RPMI7951 (cell line): ENCODE data around the gene ASXL1. TPM values are rescaled to one million over a fixed set of nuclear protein-coding genes. Genes with fewer than 3 reads are reported as not detected.
A peak's percentile ranks its signal among the peaks of the same experiment; 100 is the strongest.

Experiments used
- DNase-seq: peaks from one replicate; pipeline ENCODE4 v3.0.0-alpha.2; 2012; ENCODE audit warnings: low read depth
- total RNA-seq: library from RNA; depleted of rRNA; stranded (reverse); fragments of >200 nt; shearing (Covaris generic); gene quantifications from 2 replicates; pipeline ENCODE4 v1.2.3, GENCODE V29; 2014; rRNA removed

The ASXL1 gene
- total RNA-seq, 1 experiment from 2014 or later = 29.9 TPM

DNA sequence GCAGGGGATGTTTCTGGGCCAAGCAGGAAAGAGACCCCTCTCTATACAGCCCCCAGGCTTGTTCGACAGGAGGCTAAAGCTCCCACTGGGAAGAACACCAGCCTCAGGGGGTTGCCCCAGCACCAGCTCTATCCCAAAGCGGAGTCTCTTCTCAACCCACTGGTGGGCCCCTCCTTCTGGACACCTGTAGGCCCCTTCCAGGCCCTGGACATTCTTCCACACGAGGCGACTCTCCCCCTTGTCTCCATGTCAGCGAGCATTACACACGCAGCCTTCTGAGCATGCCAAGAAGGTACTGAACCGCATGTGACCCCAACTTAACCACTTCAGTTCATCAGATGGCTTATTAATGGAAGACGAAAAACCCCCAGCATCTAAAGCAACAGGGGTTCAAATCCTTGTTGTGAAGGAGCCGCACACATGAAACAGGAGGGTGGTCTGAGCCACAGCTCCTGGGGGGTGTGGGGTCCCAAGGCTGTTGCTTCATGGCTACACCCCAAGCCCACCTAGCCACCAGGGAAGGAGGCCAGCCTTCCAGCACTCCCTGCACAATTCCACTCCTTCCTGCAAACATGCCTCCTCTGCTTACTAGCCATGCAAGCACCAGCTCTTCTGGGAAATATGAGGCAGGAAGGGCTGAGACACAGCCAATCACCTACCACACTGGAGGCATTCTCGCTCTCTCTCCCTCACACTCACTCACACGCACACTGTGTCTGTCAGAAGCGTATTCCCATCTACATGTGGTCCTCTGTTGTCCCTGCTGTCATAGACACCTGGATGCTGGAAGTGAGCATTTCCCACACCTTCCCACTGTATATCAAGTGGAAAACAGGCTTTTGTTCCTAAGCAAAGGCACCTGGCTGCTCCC, 122.5 kb downstream of the ASXL1 start:
- no peak for DNase-seq

DNA sequence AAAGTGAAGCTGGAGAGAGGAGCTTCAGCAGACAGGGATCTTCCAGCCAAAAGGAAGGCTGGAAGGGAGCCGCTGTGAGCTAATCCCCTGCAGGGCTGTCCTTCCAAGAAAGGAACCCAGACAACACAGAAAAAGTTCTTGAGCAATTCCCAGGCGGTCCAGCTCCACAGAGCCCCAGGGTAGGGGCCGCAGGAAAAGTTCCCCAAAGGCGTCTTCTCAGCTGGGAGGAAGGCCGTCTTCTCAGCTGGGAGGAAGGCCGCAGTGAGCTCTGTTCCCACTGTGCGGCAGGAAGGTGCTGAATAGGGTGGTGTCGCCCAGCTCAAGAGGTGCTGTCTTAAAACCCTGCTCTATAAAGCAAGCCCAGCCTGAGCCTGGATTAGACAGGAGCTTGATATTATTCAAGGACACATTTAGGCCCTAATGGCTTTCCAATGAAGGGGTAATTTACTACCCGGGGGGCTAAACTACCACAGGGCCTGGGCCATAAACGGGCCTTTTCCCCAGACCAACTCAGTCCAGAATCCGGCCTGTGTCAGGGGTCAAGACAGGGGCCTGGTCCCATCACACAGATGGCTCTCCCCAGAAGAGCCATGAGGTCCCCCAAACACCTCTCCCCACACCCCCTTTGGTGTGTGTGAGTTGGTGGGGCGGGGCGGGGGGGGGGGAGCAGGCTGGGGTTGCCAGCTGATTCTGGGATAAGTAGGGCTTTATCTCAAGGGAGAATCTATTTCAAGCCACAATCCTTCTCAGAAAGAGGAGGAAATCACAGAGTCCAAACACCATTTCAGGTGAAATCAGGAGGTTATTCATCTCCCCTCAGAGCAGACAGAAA, 123.4 kb downstream of the ASXL1 start:
- no peak for DNase-seq

DNA sequence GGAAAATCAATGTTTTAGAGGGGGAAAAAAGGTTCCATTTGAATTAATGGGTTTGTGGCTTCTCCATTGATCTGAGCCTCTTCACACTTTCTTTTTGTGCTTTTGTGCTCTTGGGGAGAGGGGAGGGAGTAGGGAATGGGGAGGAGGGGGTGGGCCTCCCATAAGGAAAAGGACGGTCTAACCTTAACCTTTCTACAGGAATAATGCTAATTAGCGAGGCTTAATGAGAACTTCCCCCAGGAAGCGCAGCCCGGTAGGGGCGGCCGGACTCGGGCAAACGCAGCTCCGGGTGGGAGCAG, 124.0 kb downstream of the ASXL1 start:
- DNase-seq = no peak

DNA sequence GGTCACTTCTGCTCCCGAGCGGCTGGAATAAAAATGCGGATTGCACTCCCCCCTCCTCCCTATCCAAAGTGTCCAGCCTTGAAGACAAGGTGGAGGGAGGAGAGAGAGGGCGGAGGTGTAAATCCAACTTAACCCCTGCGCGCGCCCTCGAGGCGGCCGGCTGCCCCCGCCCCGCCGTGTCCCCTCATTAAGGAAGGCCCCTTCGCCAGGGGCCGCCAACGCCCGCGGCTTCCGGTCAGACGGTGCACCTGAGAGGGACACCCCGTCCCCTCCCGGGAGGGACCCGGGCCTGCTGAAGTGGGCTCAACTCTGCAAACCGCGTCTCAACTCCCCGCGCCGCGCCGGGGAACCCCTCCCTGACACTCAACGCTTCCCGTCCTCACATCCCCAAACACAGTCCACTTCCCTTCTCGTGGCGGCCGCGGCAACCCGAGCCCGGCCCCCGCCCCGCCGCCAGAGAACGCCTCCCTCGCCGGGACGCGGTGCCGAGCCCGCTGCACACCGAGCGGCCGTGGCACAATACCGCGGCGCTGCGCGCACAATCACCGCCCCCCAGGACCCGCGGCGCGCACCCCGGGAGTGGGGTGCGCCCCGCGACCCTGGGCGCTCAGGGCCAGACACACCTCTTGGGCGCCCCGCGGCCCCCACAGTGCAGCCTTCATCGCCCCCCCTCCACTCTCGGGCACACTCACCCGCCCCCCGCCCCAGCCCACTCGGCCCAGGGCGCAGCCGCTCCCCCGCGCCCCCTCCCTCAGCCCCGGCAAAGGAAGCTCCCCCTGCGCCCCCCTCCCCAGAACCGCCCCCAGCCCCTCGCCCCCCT, 124.5 kb downstream of the ASXL1 start:
- DNase-seq = peak; percentile 31

DNA sequence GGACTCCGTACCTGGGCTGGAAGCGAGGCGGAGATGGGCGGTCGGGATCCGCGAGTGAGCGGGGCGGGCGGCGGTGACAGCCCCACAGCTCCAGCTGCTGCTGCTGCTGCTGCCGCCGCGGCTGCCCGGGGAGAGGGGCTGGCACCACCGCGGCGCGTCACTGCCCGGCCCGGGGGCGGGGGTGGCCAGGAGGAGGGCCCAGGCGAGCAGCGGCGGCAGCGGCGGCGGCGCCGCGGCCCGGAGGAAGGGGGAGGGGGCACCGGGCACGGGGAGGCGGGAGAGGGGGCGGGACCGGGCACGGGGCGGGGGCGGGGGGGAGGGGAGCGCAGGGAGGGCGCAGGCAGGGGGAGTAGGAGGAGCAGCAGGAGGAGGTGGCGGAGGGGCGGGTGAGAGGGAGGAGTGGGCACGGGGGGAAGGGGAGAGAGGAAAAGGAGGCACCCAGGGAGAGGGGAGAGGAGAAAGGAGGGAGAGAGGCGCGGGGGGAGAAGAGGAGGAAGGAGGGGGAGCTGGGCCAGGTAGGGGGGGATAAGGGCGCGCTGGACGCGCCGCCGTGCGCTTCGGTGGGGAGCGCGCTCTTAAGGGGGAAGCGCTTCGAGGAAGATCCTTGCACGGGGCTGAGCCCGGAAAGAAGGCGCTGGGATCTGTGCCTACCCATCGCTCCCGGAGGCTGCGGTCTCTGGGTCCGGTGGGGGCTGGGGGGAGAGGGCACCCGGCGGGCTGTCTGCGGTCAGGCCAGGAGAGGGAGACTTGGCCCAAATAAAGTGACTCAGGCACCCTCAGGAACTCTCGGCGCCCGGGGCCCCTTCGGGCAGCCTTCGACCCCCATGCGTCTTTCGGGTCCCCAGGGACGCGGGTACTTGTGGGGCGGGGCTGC, 125.5 kb downstream of the ASXL1 start:
- DNase-seq = peak; percentile 94

DNA sequence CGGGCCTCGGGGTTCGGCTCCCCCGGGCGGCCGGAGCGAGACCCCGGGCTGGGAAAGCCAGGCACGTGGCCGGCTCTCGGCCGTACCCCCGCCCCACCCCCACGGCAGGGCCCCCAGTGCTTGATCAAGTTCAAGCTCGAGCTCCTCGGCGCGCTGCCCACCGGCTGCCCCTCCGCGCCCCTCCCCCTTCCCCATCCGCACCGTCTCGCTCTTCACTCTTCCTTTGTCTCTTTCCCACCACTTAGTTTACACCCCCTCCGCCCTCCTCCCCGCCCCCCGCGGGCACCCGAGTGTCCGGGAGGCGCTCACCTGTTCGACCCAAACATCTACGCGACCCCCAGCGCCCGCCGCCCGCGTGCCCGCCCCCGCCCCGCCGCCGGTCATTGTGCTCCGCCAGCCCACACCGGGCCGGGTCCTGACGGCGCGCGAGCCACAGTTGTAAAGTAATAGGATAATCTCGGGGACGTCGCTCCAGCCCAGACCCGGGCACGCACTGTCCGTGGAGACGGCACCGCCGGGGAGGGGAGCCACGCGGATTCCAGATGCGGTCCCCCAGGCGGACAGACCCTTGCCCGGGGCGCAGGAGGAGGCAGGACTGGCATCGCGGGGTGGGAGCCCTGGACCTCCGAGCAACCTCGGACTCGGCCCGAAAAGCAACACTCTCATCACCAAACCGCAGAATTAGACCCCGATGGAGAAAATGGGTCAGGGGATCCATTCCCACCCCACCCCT, 126.3 kb downstream of the ASXL1 start:
- peak; percentile 49 for DNase-seq

DNA sequence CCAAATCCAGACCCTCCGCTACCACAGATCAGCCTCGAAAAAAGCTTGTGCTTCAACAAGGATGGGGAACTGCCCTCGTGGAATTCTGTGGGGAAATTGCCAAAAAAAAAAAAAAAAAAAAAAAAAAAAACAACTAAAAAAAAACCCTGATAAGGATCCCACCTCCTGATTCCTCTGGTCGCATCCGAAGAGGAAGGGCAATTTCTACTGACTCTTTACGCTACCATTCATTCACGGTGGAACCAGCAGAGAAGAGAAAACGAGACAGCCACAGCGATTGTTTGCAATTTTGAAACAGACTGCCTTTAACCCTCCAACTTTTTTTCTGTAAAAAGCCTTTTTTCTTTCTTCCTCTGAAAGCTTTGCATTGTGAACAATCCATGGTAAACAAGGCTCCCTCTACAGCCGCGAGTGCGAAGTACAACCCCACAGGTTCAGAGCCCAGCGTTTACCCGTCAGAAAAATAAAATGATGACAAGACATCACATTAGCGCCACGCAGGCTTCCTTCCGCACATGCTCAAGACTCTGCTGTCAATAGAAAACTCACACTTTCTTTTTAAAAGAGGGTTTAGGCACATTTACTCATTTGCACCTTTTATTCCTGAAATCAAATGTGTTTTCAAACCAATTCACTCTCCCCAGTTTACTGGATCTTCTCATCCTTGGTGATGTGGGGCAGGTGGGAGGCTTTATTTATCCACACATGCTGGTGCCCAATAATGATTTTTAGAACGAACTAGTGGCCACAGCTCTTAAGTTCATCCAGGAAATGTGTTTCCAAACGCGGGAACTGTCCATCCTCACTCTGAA, 127.0 kb downstream of the ASXL1 start:
- DNase-seq = peak; percentile 87

DNA sequence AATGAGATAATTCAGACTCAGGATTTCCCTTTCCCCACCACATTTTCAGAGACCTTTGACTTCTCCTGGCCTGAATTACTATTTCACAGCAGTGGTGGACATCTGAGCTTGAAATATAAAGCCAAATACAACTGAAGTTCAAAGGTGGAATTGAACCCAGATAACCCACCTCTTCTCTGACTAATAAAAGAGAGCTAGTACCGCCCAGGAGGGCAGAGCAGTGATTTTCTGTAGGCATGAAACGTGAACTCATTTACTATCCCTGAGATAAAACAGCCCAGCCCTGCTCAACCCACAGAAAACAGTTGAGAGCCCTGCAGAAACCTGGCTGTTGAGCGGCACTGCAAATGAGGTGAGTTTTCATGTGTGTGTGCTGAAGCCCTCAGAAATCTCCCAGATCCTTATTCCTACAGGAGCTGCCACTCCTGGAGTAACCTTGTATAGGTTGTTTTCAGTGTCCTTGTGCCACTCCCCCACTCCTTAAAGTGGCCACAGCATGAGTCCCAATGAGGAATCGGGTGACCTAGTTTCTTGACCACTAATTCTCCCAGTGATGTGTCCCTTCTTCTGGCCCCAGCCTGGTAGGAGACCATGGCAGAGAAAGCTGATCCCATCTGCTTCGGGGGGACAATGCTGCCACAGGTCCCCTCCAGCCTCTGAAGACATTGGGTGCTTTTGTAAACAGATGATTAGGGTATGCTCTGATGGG, 127.8 kb downstream of the ASXL1 start:
- no peak for DNase-seq

DNA sequence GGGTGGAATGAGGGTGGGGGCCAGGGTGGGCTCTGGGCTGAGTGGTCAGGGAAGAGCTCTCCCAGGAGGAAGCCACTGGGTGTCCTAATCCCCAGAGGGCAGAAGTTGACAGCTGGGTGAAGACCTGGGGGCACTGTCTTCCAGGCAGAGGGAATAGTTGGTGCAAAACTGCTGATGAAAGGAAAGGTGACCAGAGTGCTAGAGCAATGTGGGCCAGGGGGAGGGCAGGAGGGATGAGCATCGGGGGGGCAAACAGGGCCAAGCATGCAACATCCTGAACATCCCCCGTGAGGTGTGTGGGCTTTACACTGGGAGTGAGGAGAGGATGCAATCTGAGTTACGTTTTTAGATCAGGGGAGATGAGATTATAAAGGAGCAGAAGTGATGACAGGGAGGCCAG, 129.2 kb downstream of the ASXL1 start:
- DNase-seq = no peak

DNA sequence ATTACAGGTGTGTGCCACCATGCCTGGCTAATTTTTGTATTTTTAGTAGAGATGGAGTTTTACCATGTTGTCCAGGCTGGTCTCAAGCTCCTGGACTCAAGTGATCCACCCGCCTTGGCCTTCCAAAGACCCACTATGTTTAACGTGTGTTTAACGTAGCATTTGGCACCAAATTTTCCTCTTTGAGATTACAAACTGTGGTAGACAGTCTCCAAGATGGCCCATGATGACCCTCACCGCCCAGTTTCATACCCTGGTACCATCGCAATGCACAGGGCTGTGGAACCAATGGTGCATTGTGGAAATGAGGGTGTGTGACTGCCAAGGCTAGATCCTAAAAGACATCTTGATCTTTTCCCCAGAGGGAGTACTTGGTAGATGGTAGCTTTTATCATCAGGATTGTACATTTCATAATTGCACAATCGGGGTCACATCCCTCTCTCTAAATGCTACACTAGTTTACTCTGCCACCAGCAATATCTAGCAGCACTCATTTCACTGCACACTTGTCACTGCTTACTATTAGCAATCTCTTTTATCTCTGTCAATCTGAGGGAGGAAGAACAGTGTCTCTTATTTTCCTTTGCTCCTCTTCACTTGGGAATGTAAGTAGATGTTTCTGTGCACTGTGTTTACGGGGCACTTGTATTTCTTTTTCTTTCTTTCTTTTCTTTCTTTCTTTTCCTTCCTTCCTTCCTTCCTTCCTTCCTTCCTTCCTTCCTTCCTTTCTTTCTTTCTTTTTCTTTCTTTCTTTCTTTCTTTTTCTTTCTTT, 130.1 kb downstream of the ASXL1 start:
- DNase-seq = no peak

Other genes starting within 250 kb of the ASXL1 start
- 45.4 and 52.9 TPM in 2 replicates for gene TM9SF4, start 248.6 kb upstream of the ASXL1 start, total RNA-seq
- gene PLAGL2, start 150.6 kb upstream of the ASXL1 start, total RNA-seq = 5.9 and 6.0 TPM in 2 replicates
- gene POFUT1, start 150.5 kb upstream of the ASXL1 start, total RNA-seq = 65.2 and 81.3 TPM in 2 replicates
- 26.3 and 27.5 TPM in 2 replicates for gene KIF3B, start 80.7 kb upstream of the ASXL1 start, total RNA-seq
- gene NOL4L, start 227.0 kb downstream of the ASXL1 start, total RNA-seq = 8.7 and 11.2 TPM in 2 replicates